Progenitor cell of endocrine pancreas (in vitro differentiated cells): ENCODE measurements around the gene FUT8. TPM values are rescaled to one million over a fixed set of nuclear protein-coding genes. Genes with fewer than 3 reads are reported as not detected.
A peak's percentile ranks its signal among the peaks of the same experiment; 100 is the strongest.

ENCODE experiments used
- DNase-seq: peaks from one replicate; pipeline ENCODE4 v3.0.0; 2021; ENCODE audit warnings: low spot score; ENCODE audit not compliant: unreplicated experiment
- H3K27ac Mint-ChIP-seq: 2 replicates; pipeline ENCODE4 v1.8.0; 2021; ENCODE audit warnings: mild to moderate bottlenecking, moderate library complexity, mixed read lengths
- H3K27me3 Mint-ChIP-seq: 2 replicates; pipeline ENCODE4 v1.8.0; 2021; ENCODE audit warnings: mixed read lengths
- H3K36me3 Mint-ChIP-seq: 2 replicates; pipeline ENCODE4 v1.8.0; 2022; ENCODE audit warnings: mixed read lengths; ENCODE audit not compliant: insufficient read depth
- H3K4me1 Mint-ChIP-seq: 2 replicates; pipeline ENCODE4 v1.8.0; 2021; ENCODE audit warnings: low read depth, mixed read lengths
- H3K4me3 Mint-ChIP-seq: 2 replicates; pipeline ENCODE4 v1.8.0; 2021; ENCODE audit warnings: low read depth, mild to moderate bottlenecking, moderate library complexity, mixed read lengths
- H3K9me3 Mint-ChIP-seq: 2 replicates; pipeline ENCODE4 v1.8.0; 2021; ENCODE audit warnings: low read depth, mixed read lengths
- long read RNA-seq: library from polyadenylated mRNA; unstranded; transcript quantifications from one replicate; pipeline ENCODE4 v2.0.0, GENCODE V29; 2020
- total RNA-seq: library from RNA; stranded (reverse); gene quantifications from 2 replicates; pipeline ENCODE4 v1.2.1, GENCODE V29; 2021
- TF ChIP-seq, protein P1 (sequence below): fragments of 200-600 bp; sonication (generic); IDR thresholded peaks from one replicate; pipeline ENCODE4 v1.5.0; 2021; ENCODE audit warnings: antibody characterized with exemption, mild to moderate bottlenecking; ENCODE audit not compliant: unreplicated experiment

FUT8 gene
- 33.4 and 38.8 TPM in 2 replicates for total RNA-seq
- long read RNA-seq, full-length matches to known transcripts = 32 of 86 reads
- long read RNA-seq, partial matches to known transcripts = 10 of 86 reads
- long read RNA-seq, other reads (novel, unspliced or antisense) = 44 of 86 reads

DNA sequence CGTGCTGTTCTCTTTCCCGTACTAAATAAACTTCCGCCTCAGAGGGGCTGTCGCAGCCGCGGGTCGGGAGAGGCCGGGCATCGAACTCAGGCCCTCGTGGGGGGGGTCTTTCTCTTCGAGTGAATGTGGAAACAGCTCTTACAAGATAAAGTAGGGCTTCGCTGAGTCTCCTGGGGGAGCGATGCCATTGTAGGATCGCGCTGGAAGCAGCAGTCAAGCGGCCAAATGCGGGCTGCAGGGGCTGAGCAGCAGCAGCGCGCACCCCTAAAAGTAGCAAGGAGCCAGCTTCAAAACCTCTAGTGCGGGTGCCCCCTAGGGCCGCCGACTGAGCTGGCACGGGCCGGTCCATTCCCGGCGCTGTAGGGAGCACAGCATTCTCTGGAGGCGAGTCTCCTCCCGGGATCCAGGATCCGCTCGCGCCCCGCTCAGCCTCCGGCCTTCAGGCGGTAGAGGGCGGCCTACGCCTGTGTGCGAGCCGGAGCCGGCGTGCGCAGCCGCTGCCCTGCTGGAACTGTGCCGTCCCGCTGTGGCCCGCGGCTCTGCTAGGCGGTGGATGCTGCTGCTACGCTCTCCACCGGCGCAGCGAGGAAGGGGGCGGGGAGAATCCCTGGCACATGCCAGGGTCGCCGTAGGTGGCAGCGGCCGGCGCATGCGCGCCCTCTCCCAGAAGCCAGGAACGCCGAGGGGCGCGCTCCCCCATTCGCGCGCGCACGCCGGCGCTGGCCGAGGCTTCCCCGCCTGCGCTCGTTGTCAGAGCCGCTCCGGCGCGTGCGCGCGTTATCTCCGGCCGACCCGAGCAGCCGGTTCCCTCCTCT is at the start of gene FUT8:
Gene FUT8 (plus strand): TSS at position 699 of the 815 bp plus-strand sequence. CDS start 148,834 bp downstream, outside the sequence.
- Mint-ChIP-seq H3K27ac (peak within 1 kb of the TSS; percentile 97), H3K36me3 (no peaks in the 10 kb centered on the region), H3K27me3 (peaks cover 15% of the 10 kb centered on the region), H3K4me3 (peak within 1 kb of the TSS; percentile 95), H3K4me1 (peaks cover 6% of the 10 kb centered on the region), H3K9me3 (no peaks in the 10 kb centered on the region)
- TF ChIP-seq, protein P1, sequence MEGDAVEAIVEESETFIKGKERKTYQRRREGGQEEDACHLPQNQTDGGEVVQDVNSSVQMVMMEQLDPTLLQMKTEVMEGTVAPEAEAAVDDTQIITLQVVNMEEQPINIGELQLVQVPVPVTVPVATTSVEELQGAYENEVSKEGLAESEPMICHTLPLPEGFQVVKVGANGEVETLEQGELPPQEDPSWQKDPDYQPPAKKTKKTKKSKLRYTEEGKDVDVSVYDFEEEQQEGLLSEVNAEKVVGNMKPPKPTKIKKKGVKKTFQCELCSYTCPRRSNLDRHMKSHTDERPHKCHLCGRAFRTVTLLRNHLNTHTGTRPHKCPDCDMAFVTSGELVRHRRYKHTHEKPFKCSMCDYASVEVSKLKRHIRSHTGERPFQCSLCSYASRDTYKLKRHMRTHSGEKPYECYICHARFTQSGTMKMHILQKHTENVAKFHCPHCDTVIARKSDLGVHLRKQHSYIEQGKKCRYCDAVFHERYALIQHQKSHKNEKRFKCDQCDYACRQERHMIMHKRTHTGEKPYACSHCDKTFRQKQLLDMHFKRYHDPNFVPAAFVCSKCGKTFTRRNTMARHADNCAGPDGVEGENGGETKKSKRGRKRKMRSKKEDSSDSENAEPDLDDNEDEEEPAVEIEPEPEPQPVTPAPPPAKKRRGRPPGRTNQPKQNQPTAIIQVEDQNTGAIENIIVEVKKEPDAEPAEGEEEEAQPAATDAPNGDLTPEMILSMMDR = peak; percentile 65
- peak; percentile 95 for DNase-seq

DNA sequence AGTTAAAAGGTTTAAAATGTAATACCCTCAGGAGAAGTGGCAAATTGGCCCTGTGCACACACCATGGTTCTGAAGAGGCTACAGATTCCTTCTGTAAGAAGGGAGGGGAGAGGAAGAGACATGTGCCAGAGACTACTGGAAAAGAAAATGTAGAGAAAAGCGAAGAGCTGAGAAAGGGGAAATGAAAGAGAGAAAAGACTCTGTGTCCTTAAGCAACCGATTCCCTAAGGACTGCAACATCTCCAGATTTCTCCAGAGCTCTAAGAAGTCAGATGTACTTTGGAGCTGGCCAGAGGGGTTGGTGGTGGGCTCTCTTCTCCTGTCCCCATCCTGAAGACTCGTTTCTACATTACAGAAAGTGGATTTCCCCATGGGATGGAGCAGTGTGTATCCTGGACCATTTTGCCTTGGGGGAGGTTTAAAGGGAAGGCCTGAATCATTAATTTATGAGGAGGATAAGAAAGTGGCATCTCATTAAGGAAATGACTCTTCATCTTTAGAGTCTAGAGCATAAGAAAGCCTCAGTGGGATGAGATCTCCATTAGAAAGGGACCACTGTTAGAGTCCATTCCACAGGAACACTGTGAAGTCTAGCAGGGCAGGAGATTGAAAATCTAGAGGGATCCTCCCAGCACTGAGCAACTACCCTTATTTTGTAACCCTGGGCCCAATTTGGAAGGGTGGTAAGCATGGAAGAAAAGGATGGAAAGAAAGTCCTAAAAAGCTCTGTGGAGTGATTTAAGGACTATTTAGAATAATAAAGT is 45.5 kb upstream of the FUT8 start:
- no peak overlapping the region for H3K4me3 Mint-ChIP-seq
- H3K4me1 Mint-ChIP-seq = peaks cover 3% of the 10 kb centered on the region
- H3K27me3 Mint-ChIP-seq = peaks cover 16% of the 10 kb centered on the region
- no peak for DNase-seq
- no peak overlapping the region for H3K27ac Mint-ChIP-seq
- TF ChIP-seq, protein P1 = no peak
- no peaks in the 10 kb centered on the region for H3K9me3 Mint-ChIP-seq
- H3K36me3 Mint-ChIP-seq = no peaks in the 10 kb centered on the region

DNA sequence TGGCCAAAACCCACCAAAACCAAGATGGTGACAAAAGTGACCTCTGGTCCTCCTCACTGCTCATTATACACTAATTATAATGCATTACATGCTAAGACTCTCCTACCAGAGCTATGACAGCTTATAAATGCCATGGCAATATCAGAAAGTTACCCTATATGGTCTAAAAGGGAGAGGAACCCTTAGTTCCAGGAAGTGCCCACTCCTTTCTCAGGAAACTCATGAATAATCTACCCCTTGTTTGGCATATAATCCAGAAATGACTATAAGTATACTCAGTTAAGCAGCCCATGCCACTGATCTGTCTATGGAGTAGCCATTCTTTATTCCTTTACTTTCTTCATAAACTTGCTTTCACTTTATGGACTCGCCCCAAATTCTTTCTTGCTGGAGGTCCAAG is 43.0 kb upstream of the FUT8 start:
- H3K27ac Mint-ChIP-seq = no peak overlapping the region
- H3K4me1 Mint-ChIP-seq = peaks cover 11% of the 10 kb centered on the region
- H3K36me3 Mint-ChIP-seq = no peaks in the 10 kb centered on the region

DNA sequence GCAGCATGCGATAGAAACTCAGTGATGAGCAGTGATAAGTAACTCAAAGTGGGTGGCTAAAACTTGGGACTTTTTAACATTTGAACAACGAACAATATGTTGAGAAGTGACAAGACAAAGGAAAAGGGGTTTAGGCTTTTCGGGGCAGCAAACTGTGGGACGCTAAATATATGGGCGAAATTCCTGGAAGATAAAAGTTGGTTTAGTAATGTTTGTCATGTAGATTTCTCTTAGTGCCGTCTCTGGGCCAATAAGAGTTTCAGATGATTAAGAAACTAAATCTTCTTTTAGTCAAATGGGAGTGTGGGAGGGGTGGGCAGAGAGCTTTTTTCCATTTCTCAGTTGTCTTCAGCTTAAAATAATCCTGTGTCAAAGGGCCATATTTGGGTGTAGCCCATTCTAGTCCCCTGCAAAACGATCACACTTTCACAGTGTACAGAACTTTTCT is 41.7 kb upstream of the FUT8 start:
- Mint-ChIP-seq H3K27me3 (peaks cover 22% of the 10 kb centered on the region), H3K27ac (no peak overlapping the region), H3K9me3 (no peaks in the 10 kb centered on the region), H3K4me1 (peaks cover 11% of the 10 kb centered on the region), H3K36me3 (no peaks in the 10 kb centered on the region), H3K4me3 (no peak overlapping the region)
- DNase-seq = no peak
- TF ChIP-seq, protein P1 = no peak

More for the DNA sequence above, 43.0 kb upstream of the FUT8 start:
- TF ChIP-seq, protein P1 = no peak
- no peak for DNase-seq
- Mint-ChIP-seq H3K4me3 (no peak overlapping the region), H3K9me3 (no peaks in the 10 kb centered on the region), H3K27me3 (peaks cover 23% of the 10 kb centered on the region)

DNA sequence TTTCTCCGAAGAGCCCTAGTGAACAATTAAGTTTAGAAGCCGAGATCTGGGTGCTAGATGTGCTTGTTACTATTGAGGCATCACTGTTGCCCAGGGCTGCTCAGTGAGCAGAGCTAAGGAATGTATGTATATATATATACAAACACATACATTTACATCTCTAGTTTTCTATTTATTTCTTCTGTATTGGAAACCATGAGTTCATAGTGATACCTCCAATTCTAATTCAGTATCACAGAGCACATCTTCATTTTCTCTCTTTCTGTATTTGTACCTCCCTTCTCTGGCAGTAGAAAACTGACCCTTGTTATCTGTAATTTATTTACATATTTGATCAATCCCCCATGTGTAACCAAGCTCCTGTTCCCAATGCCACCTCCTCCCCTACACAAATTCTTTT is 40.7 kb upstream of the FUT8 start:
- TF ChIP-seq, protein P1 = no peak
- Mint-ChIP-seq H3K4me1 (peaks cover 11% of the 10 kb centered on the region), H3K36me3 (no peaks in the 10 kb centered on the region), H3K27ac (no peak overlapping the region), H3K27me3 (peaks cover 15% of the 10 kb centered on the region), H3K9me3 (no peaks in the 10 kb centered on the region), H3K4me3 (no peak overlapping the region)
- no peak for DNase-seq
